Hindlimb muscle (tissue), 1 donor: ENCODE data around the gene HTT. TPM values are rescaled to one million over a fixed set of nuclear protein-coding genes. Genes with fewer than 3 reads are reported as not detected.

Source experiments
- DNase-seq: peaks from one replicate; pipeline ENCODE4 v3.0.0-alpha.2; 2013
- polyA plus RNA-seq: library from polyadenylated mRNA; unstranded; fragments of 120-200 nt; gene quantifications from one replicate; pipeline ENCODE4 v1.2.1, GENCODE V29; 2013; ENCODE audit not compliant: insufficient read length

Gene HTT
- polyA plus RNA-seq, 1 donor: 32.0 TPM

GRCh38 chr4:3223956-3224748, 149.7 kb downstream of the HTT start:
- no peak for DNase-seq

- no peak for DNase-seq
Observed at GRCh38 chr4:3225071-3225850, 150.8 kb downstream of the HTT start.

GRCh38 chr4:3225936-3226335, 151.5 kb downstream of the HTT start:
- no peak for DNase-seq

- DNase-seq: no peak
Observed at GRCh38 chr4:3226467-3226866, 152.0 kb downstream of the HTT start.

- DNase-seq: no peak
Observed at GRCh38 chr4:3226944-3227343, 152.5 kb downstream of the HTT start.

GRCh38 chr4:3227878-3228675, 153.6 kb downstream of the HTT start:
- DNase-seq: no peak

GRCh38 chr4:3228881-3229280, 154.4 kb downstream of the HTT start:
- DNase-seq: no peak

- DNase-seq: no peak
Observed at GRCh38 chr4:3229328-3229727, 154.8 kb downstream of the HTT start.

- DNase-seq: no peak
Observed at GRCh38 chr4:3229964-3230363, 155.5 kb downstream of the HTT start.

GRCh38 chr4:3231471-3231870, 157.0 kb downstream of the HTT start:
- no peak for DNase-seq

GRCh38 chr4:3232001-3232400, 157.5 kb downstream of the HTT start:
- DNase-seq: no peak

- DNase-seq: no peak
Observed at GRCh38 chr4:3232871-3233271, 158.4 kb downstream of the HTT start.

GRCh38 chr4:3233391-3234071, 159.1 kb downstream of the HTT start:
- no peak for DNase-seq

GRCh38 chr4:3234171-3235029, 159.9 kb downstream of the HTT start:
- no peak for DNase-seq

GRCh38 chr4:3235030-3235345, 160.5 kb downstream of the HTT start:
- DNase-seq: no peak

GRCh38 chr4:3235581-3235980, 161.1 kb downstream of the HTT start:
- no peak for DNase-seq

- DNase-seq: no peak
Observed at GRCh38 chr4:3236326-3236878, 161.9 kb downstream of the HTT start.

GRCh38 chr4:3237266-3237665, 162.8 kb downstream of the HTT start:
- DNase-seq: no peak

GRCh38 chr4:3237712-3238560, 163.5 kb downstream of the HTT start:
- no peak for DNase-seq

GRCh38 chr4:3238721-3239120, 164.2 kb downstream of the HTT start:
- no peak for DNase-seq
